ENCODE results near the gene INCENP.

The INCENP gene

DNA sequence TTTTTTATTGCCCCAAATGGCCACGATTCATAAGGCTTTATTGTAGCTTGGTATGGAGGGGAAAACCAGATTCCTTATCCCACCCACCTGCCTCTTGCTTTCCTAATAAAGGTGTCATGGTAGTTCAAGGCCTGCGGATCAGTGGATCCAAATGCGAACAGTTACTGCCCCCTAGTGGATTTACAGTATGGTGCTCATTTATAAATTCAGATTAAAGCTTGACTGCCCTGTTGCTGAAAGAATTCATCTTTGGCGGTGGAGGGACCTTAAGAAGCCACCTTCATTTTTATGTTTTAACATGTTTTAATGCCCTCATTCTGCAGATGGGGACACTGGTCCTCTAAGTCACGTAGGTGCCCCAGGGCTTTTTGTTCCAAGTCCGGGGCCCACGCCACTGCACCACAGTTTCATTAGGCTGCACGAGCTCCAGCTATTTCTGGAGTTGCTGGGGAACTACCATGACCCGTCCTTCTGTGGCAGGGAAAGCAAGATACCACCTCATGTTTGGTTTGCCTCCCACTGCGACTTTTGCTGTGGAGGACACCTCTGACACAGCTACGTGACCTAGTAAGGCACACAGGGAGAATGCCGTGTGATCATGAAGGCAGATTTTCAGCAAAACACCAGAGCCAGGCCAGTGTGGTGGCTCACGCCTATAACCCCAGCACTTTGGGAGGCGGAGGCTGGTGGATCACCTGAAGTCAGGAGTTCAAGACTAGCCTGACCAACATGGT lies 15.6 kb upstream of the INCENP start:
- H3K4me1 Mint-ChIP-seq: peaks cover 13% of the 10 kb centered on the region
- H3K27ac Mint-ChIP-seq (ENCODE audit: low read depth): no peak overlapping the region
- ATAC-seq (replicated peaks; ENCODE audit: extremely low read depth, poor library complexity, severe bottlenecking): peak; percentile 49
- no peaks in the 10 kb centered on the region for H3K27me3 Mint-ChIP-seq
- H3K9me3 Mint-ChIP-seq: no peaks in the 10 kb centered on the region
- DNase-seq (ENCODE audit: low spot score in 2 of 2): peak in 1 of 2 donors; percentile 37
- no peak overlapping the region for H3K4me3 Mint-ChIP-seq
- peaks cover 5% of the 10 kb centered on the region for H3K36me3 Mint-ChIP-seq (ENCODE audit: insufficient read depth)

DNA sequence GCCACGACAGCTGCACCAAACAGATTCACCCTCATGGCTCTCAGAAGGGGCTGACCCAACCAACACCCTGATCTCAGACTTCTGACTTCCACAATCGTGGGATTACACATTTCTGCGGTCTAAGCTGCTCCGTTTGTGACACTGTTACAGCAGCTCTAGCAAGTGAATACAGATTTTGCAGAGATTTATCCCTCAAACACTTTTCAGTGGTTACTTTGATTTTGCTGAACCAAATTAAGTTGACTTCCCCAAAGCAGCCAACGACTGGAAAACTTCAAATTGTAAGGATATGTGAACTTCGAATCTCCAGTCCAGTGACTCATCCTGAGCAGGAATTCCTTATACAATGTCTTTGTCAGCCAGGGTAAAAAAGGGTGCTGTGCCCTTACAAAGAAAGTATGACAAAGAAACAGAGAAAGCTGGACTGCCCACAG lies 14.8 kb upstream of the INCENP start:
- peaks cover 5% of the 10 kb centered on the region for H3K36me3 Mint-ChIP-seq (ENCODE audit: insufficient read depth)
- no peak overlapping the region for H3K27ac Mint-ChIP-seq (ENCODE audit: low read depth)
- H3K4me3 Mint-ChIP-seq: no peak overlapping the region
- H3K9me3 Mint-ChIP-seq: no peaks in the 10 kb centered on the region
- DNase-seq (ENCODE audit: low spot score in 2 of 2): no peak
- ATAC-seq (replicated peaks; ENCODE audit: extremely low read depth, poor library complexity, severe bottlenecking): no peak
- H3K27me3 Mint-ChIP-seq: no peaks in the 10 kb centered on the region
- peaks cover 13% of the 10 kb centered on the region for H3K4me1 Mint-ChIP-seq

DNA sequence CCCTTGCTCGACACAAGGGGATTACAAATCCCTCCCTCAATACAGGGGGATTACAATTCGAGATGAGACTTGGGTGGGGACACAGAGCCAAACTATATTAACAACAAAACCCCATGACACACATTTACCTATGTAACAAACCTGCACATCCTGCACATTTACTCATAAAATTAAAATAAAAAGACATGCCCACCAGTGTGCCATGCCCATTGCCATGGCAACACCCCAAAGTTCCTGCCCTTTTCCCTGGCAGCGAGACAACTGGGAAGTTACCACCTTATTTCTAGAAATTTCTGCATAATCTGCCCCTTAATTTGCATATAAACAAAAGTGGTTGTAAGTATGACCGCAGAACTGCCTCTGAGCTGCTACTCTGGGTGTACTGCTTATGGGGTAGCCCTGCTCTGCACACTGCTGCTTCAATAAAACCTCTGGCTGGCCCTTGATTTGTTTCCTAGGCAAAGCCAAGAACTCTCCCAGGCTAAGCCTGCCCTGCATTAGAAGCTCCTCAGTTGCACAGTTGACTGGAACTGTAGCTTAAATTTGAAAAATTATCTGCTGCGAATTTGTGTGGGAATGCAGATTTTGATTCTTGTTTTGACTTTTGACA lies 8.6 kb upstream of the INCENP start:
- H3K27me3 Mint-ChIP-seq: no peaks in the 10 kb centered on the region
- H3K9me3 Mint-ChIP-seq: peaks cover 6% of the 10 kb centered on the region
- peaks cover 6% of the 10 kb centered on the region for H3K4me1 Mint-ChIP-seq
- peaks cover 3% of the 10 kb centered on the region for H3K36me3 Mint-ChIP-seq (ENCODE audit: insufficient read depth)
- H3K4me3 Mint-ChIP-seq: no peak overlapping the region
- H3K27ac Mint-ChIP-seq (ENCODE audit: low read depth): no peak overlapping the region
- DNase-seq (ENCODE audit: low spot score in 2 of 2) (no peak), ATAC-seq (replicated peaks; ENCODE audit: extremely low read depth, poor library complexity, severe bottlenecking) (no peak)

DNA sequence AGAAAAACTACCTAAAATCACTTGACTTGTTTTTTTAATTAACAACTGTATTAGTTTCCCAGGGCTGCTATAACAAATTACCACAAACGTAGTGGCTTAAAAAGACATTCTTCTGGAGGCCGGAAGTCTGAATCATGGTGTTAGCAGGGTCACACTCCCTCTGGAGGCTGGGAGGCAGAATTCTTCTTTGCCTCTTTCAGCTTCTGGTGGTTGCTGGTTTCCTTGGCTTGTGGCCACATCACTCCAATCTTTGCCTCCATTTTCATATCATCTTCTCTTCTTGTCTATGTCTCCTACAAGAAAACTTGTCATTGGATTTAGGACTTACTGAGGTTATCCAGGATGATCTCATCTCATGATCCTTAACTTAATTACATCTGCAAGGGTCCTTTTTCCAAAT lies 7.4 kb upstream of the INCENP start:
- H3K27me3 Mint-ChIP-seq: no peaks in the 10 kb centered on the region
- H3K4me3 Mint-ChIP-seq: no peak overlapping the region
- no peak overlapping the region for H3K27ac Mint-ChIP-seq (ENCODE audit: low read depth)
- DNase-seq (ENCODE audit: low spot score in 2 of 2) (no peak), ATAC-seq (replicated peaks; ENCODE audit: extremely low read depth, poor library complexity, severe bottlenecking) (no peak)
- peaks cover 6% of the 10 kb centered on the region for H3K4me1 Mint-ChIP-seq
- H3K9me3 Mint-ChIP-seq: peaks cover 6% of the 10 kb centered on the region
- peaks cover 3% of the 10 kb centered on the region for H3K36me3 Mint-ChIP-seq (ENCODE audit: insufficient read depth)

DNA sequence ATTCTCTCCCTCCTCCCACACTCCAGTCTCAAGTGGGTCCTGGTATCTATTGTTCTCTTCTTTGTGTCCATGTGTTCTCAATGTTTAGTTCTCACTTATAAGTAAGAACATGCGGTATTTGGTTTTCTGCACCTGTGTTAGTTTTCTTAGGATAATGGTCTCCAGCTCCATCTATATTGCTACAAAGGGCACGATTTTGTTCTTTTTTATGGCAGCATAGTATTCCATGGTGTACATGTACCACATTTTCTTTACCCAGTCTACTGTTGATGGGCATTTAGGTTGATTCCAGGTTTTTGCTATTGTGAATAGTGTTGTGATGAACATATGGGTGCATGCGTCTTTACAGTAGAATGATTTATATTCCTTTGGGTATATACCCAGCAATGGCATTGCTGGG lies 4.2 kb upstream of the INCENP start:
- Mint-ChIP-seq H3K27me3 (no peaks in the 10 kb centered on the region), H3K9me3 (peaks cover 6% of the 10 kb centered on the region)

DNA sequence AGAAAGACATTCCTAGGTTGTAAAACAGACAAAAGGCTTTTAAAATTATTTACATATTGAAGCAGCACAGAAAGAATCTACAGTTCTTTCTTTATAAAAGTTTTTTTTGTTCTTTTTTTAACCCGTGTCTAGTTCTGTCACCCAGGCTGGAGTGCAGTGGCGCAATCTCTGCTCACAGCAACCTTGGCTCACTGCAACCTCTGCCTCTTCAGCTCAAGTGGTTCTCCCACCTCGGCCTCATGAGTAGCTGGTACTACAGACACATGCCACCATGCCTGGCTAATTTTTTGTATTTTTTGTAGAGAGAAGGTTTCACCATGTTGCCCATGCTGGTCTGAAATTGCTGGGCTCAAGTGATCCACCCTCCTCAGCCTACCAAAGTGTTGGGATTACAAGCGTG lies 3.8 kb upstream of the INCENP start:
- Mint-ChIP-seq H3K36me3 (ENCODE audit: insufficient read depth) (peaks cover 3% of the 10 kb centered on the region), H3K9me3 (peaks cover 6% of the 10 kb centered on the region), H3K27me3 (no peaks in the 10 kb centered on the region), H3K4me1 (peaks cover 15% of the 10 kb centered on the region), H3K27ac (ENCODE audit: low read depth) (no peak overlapping the region), H3K4me3 (no peak overlapping the region)
- ATAC-seq (replicated peaks; ENCODE audit: extremely low read depth, poor library complexity, severe bottlenecking) (no peak), DNase-seq (ENCODE audit: low spot score in 2 of 2) (no peak)

More for the DNA sequence above, 4.2 kb upstream of the INCENP start:
- Mint-ChIP-seq H3K36me3 (ENCODE audit: insufficient read depth) (peaks cover 3% of the 10 kb centered on the region), H3K27ac (ENCODE audit: low read depth) (no peak overlapping the region), H3K4me1 (peaks cover 10% of the 10 kb centered on the region), H3K4me3 (no peak overlapping the region)
- no peak for DNase-seq (ENCODE audit: low spot score in 2 of 2)
- ATAC-seq (replicated peaks; ENCODE audit: extremely low read depth, poor library complexity, severe bottlenecking): no peak

DNA sequence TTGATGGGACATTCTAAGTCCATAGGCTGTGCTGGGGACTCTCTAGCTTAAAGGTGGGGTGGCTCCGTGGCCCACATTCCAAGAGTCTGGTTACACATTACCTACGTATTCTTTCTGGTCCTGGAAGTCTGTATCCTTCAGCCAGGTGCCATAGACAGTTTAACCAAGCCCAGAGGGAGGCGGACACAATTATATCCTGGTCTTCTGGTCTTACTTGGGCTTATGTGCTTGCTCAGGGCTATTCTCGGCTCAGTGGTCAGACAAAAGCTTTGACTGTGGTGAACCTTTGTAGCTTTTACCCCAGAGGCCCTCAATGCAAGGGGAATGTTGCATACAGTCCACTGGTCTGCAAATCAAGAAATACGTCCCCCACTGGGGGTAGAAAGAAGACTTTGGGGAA lies 3.4 kb upstream of the INCENP start:
- peaks cover 19% of the 10 kb centered on the region for H3K4me1 Mint-ChIP-seq
- peaks cover 3% of the 10 kb centered on the region for H3K36me3 Mint-ChIP-seq (ENCODE audit: insufficient read depth)
- H3K9me3 Mint-ChIP-seq: peaks cover 6% of the 10 kb centered on the region
- ATAC-seq (replicated peaks; ENCODE audit: extremely low read depth, poor library complexity, severe bottlenecking): no peak
- H3K27ac Mint-ChIP-seq (ENCODE audit: low read depth): no peak overlapping the region
- H3K4me3 Mint-ChIP-seq: no peak overlapping the region
- DNase-seq (ENCODE audit: low spot score in 2 of 2): no peak
- H3K27me3 Mint-ChIP-seq: no peaks in the 10 kb centered on the region

DNA sequence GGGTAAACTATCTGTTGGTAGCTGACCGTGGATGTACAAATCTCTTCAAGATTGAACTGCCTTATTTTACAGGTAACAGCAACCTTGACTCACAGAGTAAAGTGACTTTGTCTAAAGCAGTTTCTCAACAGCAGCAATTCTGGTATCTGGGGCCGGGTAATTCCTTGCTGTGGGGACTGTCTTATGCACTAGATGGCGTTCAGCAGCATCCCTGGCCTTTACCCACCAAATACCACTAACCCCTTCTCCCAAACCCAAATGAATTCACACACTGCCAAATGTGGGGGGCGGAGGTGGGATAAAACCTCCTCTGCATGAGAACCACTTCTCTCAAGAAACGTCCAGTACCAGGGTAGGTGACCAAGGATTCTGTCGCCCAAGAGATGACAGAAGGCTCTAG lies 1.7 kb upstream of the INCENP start:
- H3K27ac Mint-ChIP-seq (ENCODE audit: low read depth): no peak overlapping the region
- H3K36me3 Mint-ChIP-seq (ENCODE audit: insufficient read depth): peaks cover 3% of the 10 kb centered on the region
- DNase-seq (ENCODE audit: low spot score in 2 of 2): no peak
- H3K4me3 Mint-ChIP-seq: no peak overlapping the region
- H3K4me1 Mint-ChIP-seq: peaks cover 23% of the 10 kb centered on the region
- H3K27me3 Mint-ChIP-seq: no peaks in the 10 kb centered on the region
- no peak for ATAC-seq (replicated peaks; ENCODE audit: extremely low read depth, poor library complexity, severe bottlenecking)
- no peaks in the 10 kb centered on the region for H3K9me3 Mint-ChIP-seq

DNA sequence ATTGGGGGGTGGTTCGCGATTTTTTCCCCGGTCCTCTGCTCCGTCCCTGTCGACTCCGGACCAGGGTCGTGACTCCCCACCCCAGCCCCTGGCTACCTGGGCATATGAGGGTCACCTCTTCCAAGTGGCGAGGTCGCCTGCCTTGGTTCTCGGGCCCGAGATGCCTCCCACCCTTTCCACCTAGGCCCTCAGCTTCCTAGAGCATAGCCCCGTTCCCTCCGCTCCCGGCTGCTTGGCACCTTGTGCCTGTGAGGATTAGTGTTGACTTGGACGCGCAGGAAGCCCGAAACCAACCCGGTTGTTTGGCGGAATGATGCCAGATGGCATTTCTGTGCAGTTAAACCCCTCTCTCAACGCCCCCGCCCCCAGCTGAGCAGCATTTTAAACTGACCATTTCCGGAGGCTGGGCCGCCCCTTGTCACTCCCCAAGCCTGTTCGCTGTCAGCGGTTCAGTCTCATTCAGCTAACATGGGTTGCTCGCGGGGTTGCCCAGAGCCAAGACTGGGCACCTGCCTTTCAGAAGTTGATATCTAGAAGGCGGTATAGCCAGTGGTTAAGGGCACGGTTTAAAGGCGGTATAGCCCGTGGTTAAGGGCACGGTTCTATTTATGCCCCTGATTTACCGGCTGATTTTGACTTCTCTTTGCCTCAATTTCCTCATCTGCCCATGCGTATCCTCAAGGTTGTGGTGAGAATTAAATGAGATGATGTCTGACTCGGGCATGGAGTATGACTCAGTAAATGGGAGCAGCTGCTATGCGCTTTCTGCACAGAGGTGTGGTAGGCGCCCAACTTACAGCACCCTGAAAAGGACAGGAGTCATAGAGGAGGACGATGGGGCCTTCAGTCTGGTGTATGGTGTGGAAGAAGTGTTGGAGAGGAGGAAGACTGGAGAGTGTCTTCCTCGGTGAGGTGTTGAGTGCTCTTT lies 639 bp downstream of the INCENP start:
- ATAC-seq (replicated peaks; ENCODE audit: extremely low read depth, poor library complexity, severe bottlenecking): peak; percentile 7
- Mint-ChIP-seq H3K36me3 (ENCODE audit: insufficient read depth) (peaks cover 9% of the 10 kb centered on the region), H3K4me3 (peak overlapping the region; percentile 96), H3K4me1 (peaks cover 35% of the 10 kb centered on the region), H3K9me3 (no peaks in the 10 kb centered on the region), H3K27ac (ENCODE audit: low read depth) (peak overlapping the region; percentile 94), H3K27me3 (no peaks in the 10 kb centered on the region)
- no peak for DNase-seq (ENCODE audit: low spot score in 2 of 2)

DNA sequence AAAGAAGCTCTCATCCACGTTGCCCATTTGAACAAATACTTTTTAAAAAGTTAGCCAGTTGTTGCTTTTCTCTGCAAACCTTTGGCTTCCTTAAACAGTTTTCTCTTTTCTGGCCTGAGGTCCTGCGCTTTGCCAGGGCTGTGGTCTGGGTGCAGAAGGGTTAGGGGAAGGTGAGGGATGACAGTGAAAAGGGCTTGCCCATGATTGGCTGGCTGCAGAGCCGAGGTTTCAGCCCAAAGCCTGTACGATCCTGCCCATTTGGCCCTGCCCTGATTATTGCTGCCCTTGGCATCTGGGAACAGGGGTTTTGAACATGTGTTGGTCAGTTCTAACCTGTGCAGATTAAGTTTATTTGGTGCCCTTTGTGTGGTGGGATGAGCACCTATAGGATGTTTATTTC lies 1.5 kb downstream of the INCENP start:
- Mint-ChIP-seq H3K27ac (ENCODE audit: low read depth) (no peak overlapping the region), H3K9me3 (no peaks in the 10 kb centered on the region), H3K27me3 (no peaks in the 10 kb centered on the region), H3K36me3 (ENCODE audit: insufficient read depth) (peaks cover 9% of the 10 kb centered on the region), H3K4me1 (peaks cover 35% of the 10 kb centered on the region), H3K4me3 (peak overlapping the region; percentile 96)
- ATAC-seq (replicated peaks; ENCODE audit: extremely low read depth, poor library complexity, severe bottlenecking) (no peak), DNase-seq (ENCODE audit: low spot score in 2 of 2) (no peak)

DNA sequence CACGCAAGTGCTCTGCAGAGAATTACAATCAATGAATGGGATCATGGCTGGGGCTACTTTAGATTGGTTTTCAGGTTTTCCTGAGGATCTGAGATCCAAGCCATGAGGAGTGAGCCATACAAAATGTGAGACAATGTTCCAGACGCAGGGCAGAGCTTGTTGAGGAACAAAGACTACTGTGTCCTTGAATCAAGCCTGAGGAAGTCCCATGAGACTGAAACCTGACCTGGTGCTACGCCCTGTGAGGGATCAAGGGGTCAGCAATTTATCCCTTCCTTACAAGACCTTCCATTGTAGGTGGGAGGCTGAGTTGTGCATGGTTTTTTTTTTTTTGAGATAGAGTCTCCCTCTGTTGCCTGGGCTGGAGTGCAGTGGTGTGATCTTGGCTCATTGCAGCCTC lies 2.1 kb downstream of the INCENP start:
- peaks cover 35% of the 10 kb centered on the region for H3K4me1 Mint-ChIP-seq
- H3K9me3 Mint-ChIP-seq: no peaks in the 10 kb centered on the region
- ATAC-seq (replicated peaks; ENCODE audit: extremely low read depth, poor library complexity, severe bottlenecking) (no peak), DNase-seq (ENCODE audit: low spot score in 2 of 2) (no peak)
- no peaks in the 10 kb centered on the region for H3K27me3 Mint-ChIP-seq
- H3K4me3 Mint-ChIP-seq: peak overlapping the region; percentile 96
- H3K36me3 Mint-ChIP-seq (ENCODE audit: insufficient read depth): peaks cover 9% of the 10 kb centered on the region
- no peak overlapping the region for H3K27ac Mint-ChIP-seq (ENCODE audit: low read depth)

DNA sequence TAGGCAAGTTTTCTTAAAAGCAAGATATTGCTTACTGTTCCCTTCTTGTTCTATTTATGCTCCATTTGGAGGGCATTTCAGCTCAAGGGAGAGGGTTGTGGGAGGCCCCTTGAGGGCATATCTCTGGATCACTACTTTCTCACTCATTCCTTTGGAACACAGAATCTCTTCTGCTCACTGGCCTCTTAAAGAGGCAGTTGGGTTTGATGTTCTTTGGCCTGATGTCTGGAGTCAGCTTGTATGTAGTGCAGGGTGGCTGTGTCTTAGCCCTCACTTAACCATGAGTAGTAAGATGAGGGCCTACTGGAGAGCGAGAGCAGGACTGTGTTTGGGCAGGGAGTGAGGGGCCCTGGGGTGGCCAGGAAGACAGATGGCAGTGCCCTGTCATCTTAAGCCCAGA lies 3.6 kb downstream of the INCENP start:
- Mint-ChIP-seq H3K27me3 (no peaks in the 10 kb centered on the region), H3K9me3 (no peaks in the 10 kb centered on the region), H3K36me3 (ENCODE audit: insufficient read depth) (peaks cover 13% of the 10 kb centered on the region), H3K27ac (ENCODE audit: low read depth) (peak overlapping the region; percentile 56), H3K4me1 (peaks cover 43% of the 10 kb centered on the region), H3K4me3 (no peak overlapping the region)
- ATAC-seq (replicated peaks; ENCODE audit: extremely low read depth, poor library complexity, severe bottlenecking) (no peak), DNase-seq (ENCODE audit: low spot score in 2 of 2) (no peak)
